Activated naive CD4-positive, alpha-beta T cell treated with anti-CD3 and anti-CD28 coated beads, Interleukin-2, amount 50 U/mL, for 24 hours (primary cell): ENCODE measurements around the gene ASGR1.

Experiments
- H3K27ac Mint-ChIP-seq: one replicate; pipeline ENCODE4 v1.8.0; 2021; ENCODE audit warnings: mild to moderate bottlenecking, mixed read lengths
- H3K27me3 Mint-ChIP-seq: one replicate; pipeline ENCODE4 v1.8.0; 2021; ENCODE audit warnings: mixed read lengths
- H3K36me3 Mint-ChIP-seq: one replicate; pipeline ENCODE4 v1.8.0; 2021; ENCODE audit warnings: mixed read lengths
- H3K4me1 Mint-ChIP-seq: one replicate; pipeline ENCODE4 v1.8.0; 2021; ENCODE audit warnings: mixed read lengths
- H3K4me3 Mint-ChIP-seq: one replicate; pipeline ENCODE4 v1.8.0; 2021; ENCODE audit warnings: mild to moderate bottlenecking, mixed read lengths
- H3K9me3 Mint-ChIP-seq: one replicate; pipeline ENCODE4 v1.8.0; 2021; ENCODE audit warnings: mixed read lengths

Gene ASGR1

GRCh38 chr17:7179317-7180254, at the start of gene ASGR1:
ASGR1 (minus strand) TSS chr17:7179370; CDS start chr17:7178563, 807 bp downstream.
- Mint-ChIP-seq H3K27me3 (no peaks in the 10 kb centered on the region), H3K9me3 (no peaks in the 10 kb centered on the region), H3K36me3 (no peaks in the 10 kb centered on the region), H3K27ac (no peak within 1 kb of the TSS), H3K4me1 (peaks cover 11% of the 10 kb centered on the region), H3K4me3 (peak within 1 kb of the TSS; percentile 68)

GRCh38 chr17:7228920-7229319, 49.8 kb upstream of the ASGR1 start:
- Mint-ChIP-seq H3K27me3 (no peaks in the 10 kb centered on the region), H3K27ac (no peak overlapping the region), H3K36me3 (peaks cover 7% of the 10 kb centered on the region), H3K9me3 (no peaks in the 10 kb centered on the region), H3K4me1 (peaks cover 33% of the 10 kb centered on the region), H3K4me3 (no peak overlapping the region)

GRCh38 chr17:7226721-7227710, 47.8 kb upstream of the ASGR1 start:
- H3K27ac Mint-ChIP-seq = no peak overlapping the region
- no peak overlapping the region for H3K4me3 Mint-ChIP-seq
- H3K27me3 Mint-ChIP-seq = no peaks in the 10 kb centered on the region
- H3K36me3 Mint-ChIP-seq = peaks cover 10% of the 10 kb centered on the region
- H3K4me1 Mint-ChIP-seq = peaks cover 16% of the 10 kb centered on the region
- no peaks in the 10 kb centered on the region for H3K9me3 Mint-ChIP-seq

- H3K4me3 Mint-ChIP-seq = no peak overlapping the region
- H3K9me3 Mint-ChIP-seq = no peaks in the 10 kb centered on the region
- H3K27me3 Mint-ChIP-seq = no peaks in the 10 kb centered on the region
- H3K36me3 Mint-ChIP-seq = peaks cover 9% of the 10 kb centered on the region
- peaks cover 18% of the 10 kb centered on the region for H3K4me1 Mint-ChIP-seq
- H3K27ac Mint-ChIP-seq = no peak overlapping the region
These were observed 46.7 kb upstream of the ASGR1 start for GRCh38 chr17:7225711-7226331.

GRCh38 chr17:7224661-7225111, 45.5 kb upstream of the ASGR1 start:
- peaks cover 7% of the 10 kb centered on the region for H3K36me3 Mint-ChIP-seq
- H3K27me3 Mint-ChIP-seq = no peaks in the 10 kb centered on the region
- H3K4me3 Mint-ChIP-seq = no peak overlapping the region
- no peak overlapping the region for H3K27ac Mint-ChIP-seq
- no peaks in the 10 kb centered on the region for H3K9me3 Mint-ChIP-seq
- peaks cover 20% of the 10 kb centered on the region for H3K4me1 Mint-ChIP-seq

- Mint-ChIP-seq H3K9me3 (no peaks in the 10 kb centered on the region), H3K27ac (no peak overlapping the region), H3K4me1 (peaks cover 26% of the 10 kb centered on the region), H3K36me3 (peaks cover 7% of the 10 kb centered on the region), H3K4me3 (no peak overlapping the region), H3K27me3 (no peaks in the 10 kb centered on the region)
These were observed 44.9 kb upstream of the ASGR1 start for GRCh38 chr17:7224110-7224509.

GRCh38 chr17:7223375-7223774, 44.2 kb upstream of the ASGR1 start:
- H3K4me3 Mint-ChIP-seq = no peak overlapping the region
- H3K9me3 Mint-ChIP-seq = no peaks in the 10 kb centered on the region
- H3K27me3 Mint-ChIP-seq = no peaks in the 10 kb centered on the region
- H3K4me1 Mint-ChIP-seq = peaks cover 34% of the 10 kb centered on the region
- no peak overlapping the region for H3K27ac Mint-ChIP-seq
- peaks cover 7% of the 10 kb centered on the region for H3K36me3 Mint-ChIP-seq

GRCh38 chr17:7222972-7223292, 43.8 kb upstream of the ASGR1 start:
- Mint-ChIP-seq H3K36me3 (peaks cover 4% of the 10 kb centered on the region), H3K27me3 (no peaks in the 10 kb centered on the region), H3K9me3 (no peaks in the 10 kb centered on the region), H3K4me1 (peaks cover 34% of the 10 kb centered on the region), H3K27ac (peak overlapping the region; percentile 59), H3K4me3 (no peak overlapping the region)

GRCh38 chr17:7222093-7222971, 43.2 kb upstream of the ASGR1 start:
- Mint-ChIP-seq H3K9me3 (no peaks in the 10 kb centered on the region), H3K36me3 (peaks cover 4% of the 10 kb centered on the region), H3K4me3 (no peak overlapping the region), H3K27ac (peak overlapping the region; percentile 59), H3K27me3 (no peaks in the 10 kb centered on the region), H3K4me1 (peaks cover 38% of the 10 kb centered on the region)

GRCh38 chr17:7221278-7222092, 42.3 kb upstream of the ASGR1 start:
- H3K4me1 Mint-ChIP-seq = peaks cover 42% of the 10 kb centered on the region
- no peaks in the 10 kb centered on the region for H3K27me3 Mint-ChIP-seq
- peaks cover 4% of the 10 kb centered on the region for H3K36me3 Mint-ChIP-seq
- H3K27ac Mint-ChIP-seq = peak overlapping the region; percentile 8
- no peak overlapping the region for H3K4me3 Mint-ChIP-seq
- H3K9me3 Mint-ChIP-seq = no peaks in the 10 kb centered on the region

GRCh38 chr17:7220593-7221277, 41.6 kb upstream of the ASGR1 start:
- Mint-ChIP-seq H3K27me3 (no peaks in the 10 kb centered on the region), H3K4me3 (peak overlapping the region; percentile 92), H3K9me3 (no peaks in the 10 kb centered on the region), H3K27ac (peak overlapping the region; percentile 90), H3K4me1 (peaks cover 50% of the 10 kb centered on the region), H3K36me3 (peaks cover 4% of the 10 kb centered on the region)

GRCh38 chr17:7219812-7220592, 40.8 kb upstream of the ASGR1 start, which contains the start of the genes ACADVL and DLG4:
ACADVL (plus strand) TSS chr17:7219938; CDS start chr17:7219985, 47 bp downstream.
DLG4 (minus strand) TSS chr17:7219836.
- Mint-ChIP-seq H3K36me3 (peaks cover 4% of the 10 kb centered on the region), H3K27ac (peak within 1 kb of the TSS; percentile 92), H3K9me3 (no peaks in the 10 kb centered on the region), H3K4me3 (peak within 1 kb of the TSS; percentile 92), H3K4me1 (peaks cover 57% of the 10 kb centered on the region), H3K27me3 (no peaks in the 10 kb centered on the region)
